ENCODE results near the gene ATOH8.

The ATOH8 gene

GRCh38 chr2:85802354-85803103 lies 48.7 kb downstream of the ATOH8 start:
- no peak for DNase-seq (ENCODE audit: low spot score)

- DNase-seq (ENCODE audit: low spot score) = no peak
Measured at GRCh38 chr2:85803704-85804425, 50.1 kb downstream of the ATOH8 start.

- peak; percentile 19 for DNase-seq (ENCODE audit: low spot score)
Measured at GRCh38 chr2:85804583-85804982, 50.8 kb downstream of the ATOH8 start.

GRCh38 chr2:85806358-85807118 lies 52.7 kb downstream of the ATOH8 start:
- no peak for DNase-seq (ENCODE audit: low spot score)

- DNase-seq (ENCODE audit: low spot score) = no peak
Measured at GRCh38 chr2:85807756-85808155, 54.0 kb downstream of the ATOH8 start.

GRCh38 chr2:85810371-85811179 lies 56.8 kb downstream of the ATOH8 start:
- DNase-seq (ENCODE audit: low spot score) = no peak

- DNase-seq (ENCODE audit: low spot score) = no peak
Measured at GRCh38 chr2:85811180-85812093, 57.6 kb downstream of the ATOH8 start.

GRCh38 chr2:85812094-85812735 lies 58.4 kb downstream of the ATOH8 start:
- no peak for DNase-seq (ENCODE audit: low spot score)

- DNase-seq (ENCODE audit: low spot score) = no peak
Measured at GRCh38 chr2:85813211-85813981, 59.6 kb downstream of the ATOH8 start.

- peak; percentile 74 for DNase-seq (ENCODE audit: low spot score)
Measured at GRCh38 chr2:85813982-85814801, 60.4 kb downstream of the ATOH8 start.

GRCh38 chr2:85814802-85815550 lies 61.2 kb downstream of the ATOH8 start:
- DNase-seq (ENCODE audit: low spot score) = no peak

GRCh38 chr2:85819811-85820510 lies 66.2 kb downstream of the ATOH8 start:
- no peak for DNase-seq (ENCODE audit: low spot score)

- no peak for DNase-seq (ENCODE audit: low spot score)
Measured at GRCh38 chr2:85822766-85823165, 69.0 kb downstream of the ATOH8 start.

GRCh38 chr2:85823951-85824350 lies 70.2 kb downstream of the ATOH8 start:
- no peak for DNase-seq (ENCODE audit: low spot score)

- peak; percentile 54 for DNase-seq (ENCODE audit: low spot score)
Measured at GRCh38 chr2:85826990-85827878, 73.4 kb downstream of the ATOH8 start.

- DNase-seq (ENCODE audit: low spot score) = no peak
Measured at GRCh38 chr2:85827879-85828569, 74.2 kb downstream of the ATOH8 start.

Data from RKO (cell line).